HG02678 (cell line): Measurements from ENCODE around the gene CRISP1.
"Not testable (repeated sequence)": the region's sequence is repeated elsewhere in the genome, so short reads cannot be mapped to it uniquely, and the experiment has no call there.

Source experiments
- ATAC-seq: cut with Tn5 transposase; IDR thresholded peaks from one replicate; pipeline ENCODE4 v1.9.1; 2021; ENCODE audit warnings: mild to moderate bottlenecking, moderate library complexity; ENCODE audit not compliant: unreplicated experiment

The CRISP1 gene

GRCh38 chr6:49866485-49866943 lies at the start of gene CRISP1:
TSS of gene CRISP1 (minus strand) at chr6:49866535. CDS start at chr6:49857400, 9,135 bp downstream.
- no peak for ATAC-seq

- ATAC-seq, result no peak
Observed at GRCh38 chr6:49915035-49915434, 48.7 kb upstream of the CRISP1 start.

- ATAC-seq, result no peak
Observed at GRCh38 chr6:49913636-49914375, 47.5 kb upstream of the CRISP1 start.

- ATAC-seq, result no peak
Observed at GRCh38 chr6:49912196-49912595, 45.9 kb upstream of the CRISP1 start.

- no peak for ATAC-seq
Observed at GRCh38 chr6:49911252-49911651, 44.9 kb upstream of the CRISP1 start.

GRCh38 chr6:49909563-49909962 lies 43.2 kb upstream of the CRISP1 start:
- ATAC-seq, result no peak

- ATAC-seq, result no peak
Observed at GRCh38 chr6:49906526-49906925, 40.2 kb upstream of the CRISP1 start.

GRCh38 chr6:49905296-49905695 lies 39.0 kb upstream of the CRISP1 start:
- ATAC-seq, result no peak

- no peak for ATAC-seq
Observed at GRCh38 chr6:49902856-49903255, 36.5 kb upstream of the CRISP1 start.

- ATAC-seq, result no peak
Observed at GRCh38 chr6:49898904-49899566, 32.7 kb upstream of the CRISP1 start.

GRCh38 chr6:49895553-49895952 lies 29.2 kb upstream of the CRISP1 start:
- ATAC-seq, result not testable (repeated sequence)

- no peak for ATAC-seq
Observed at GRCh38 chr6:49892280-49892679, 25.9 kb upstream of the CRISP1 start.

GRCh38 chr6:49890988-49891387 lies 24.7 kb upstream of the CRISP1 start:
- no peak for ATAC-seq

- no peak for ATAC-seq
Observed at GRCh38 chr6:49888742-49889431, 22.6 kb upstream of the CRISP1 start.

GRCh38 chr6:49868951-49869529 lies 2.7 kb upstream of the CRISP1 start:
- no peak for ATAC-seq

- ATAC-seq, result no peak
Observed at GRCh38 chr6:49856282-49856681, 10.1 kb downstream of the CRISP1 start.

GRCh38 chr6:49855221-49855620 lies 11.1 kb downstream of the CRISP1 start:
- ATAC-seq, result no peak

GRCh38 chr6:49852975-49853374 lies 13.4 kb downstream of the CRISP1 start:
- ATAC-seq, result no peak

GRCh38 chr6:49849213-49849907 lies 17.0 kb downstream of the CRISP1 start:
- peak; percentile 88 for ATAC-seq

GRCh38 chr6:49847673-49848072 lies 18.7 kb downstream of the CRISP1 start:
- ATAC-seq, result no peak

GRCh38 chr6:49847014-49847413 lies 19.3 kb downstream of the CRISP1 start:
- ATAC-seq, result no peak
